WTC11 (cell line): ENCODE results near the gene NPLOC4. TPM values are rescaled to one million over a fixed set of nuclear protein-coding genes. Genes with fewer than 3 reads are reported as not detected.
A peak's percentile ranks its signal among the peaks of the same experiment; 100 is the strongest.

ENCODE experiments used
- ATAC-seq: fragments of 200-7000 bp; cut with Tn5 transposase; 2 replicates; pipeline ENCODE4 v1.10.0; 2021; ENCODE audit warnings: mild to moderate bottlenecking, moderate library complexity
- CTCF ChIA-PET: fragments of 300-600 bp; sonication (Branson Sonifier 250); formaldehyde crosslinking; loops from one replicate; lab custom pipeline; 2021; ENCODE audit warnings: antibody characterized with exemption; lab: Charles Lee
- POLR2A ChIA-PET: fragments of 350-600 bp; sonication (Branson Sonifier 250); formaldehyde crosslinking; loops from one replicate; lab custom pipeline; 2021; ENCODE audit warnings: antibody characterized with exemption; lab: Charles Lee
- DNase-seq: peaks from one replicate; pipeline ENCODE4 v3.0.0; 2021; ENCODE audit warnings: low spot score
- H3K27ac Mint-ChIP-seq: 2 replicates; pipeline ENCODE4 v1.8.0; 2021; ENCODE audit warnings: mixed read lengths
- H3K27me3 Mint-ChIP-seq: 2 replicates; pipeline ENCODE4 v1.8.0; 2021; ENCODE audit warnings: low read depth, mild to moderate bottlenecking, moderate library complexity, mixed read lengths
- H3K36me3 Mint-ChIP-seq: 2 replicates; pipeline ENCODE4 v1.8.0; 2021; ENCODE audit warnings: mixed read lengths
- H3K4me1 Mint-ChIP-seq: 2 replicates; pipeline ENCODE4 v1.8.0; 2022; ENCODE audit warnings: mixed read lengths
- H3K4me3 Mint-ChIP-seq: 2 replicates; pipeline ENCODE4 v1.8.0; 2021; ENCODE audit warnings: mild to moderate bottlenecking, moderate library complexity, mixed read lengths
- H3K9me3 Mint-ChIP-seq: 2 replicates; pipeline ENCODE4 v1.8.0; 2021; ENCODE audit warnings: mixed read lengths
- CREB1 ChIP-seq: sonication (generic); formaldehyde crosslinking; IDR thresholded peaks from 2 replicates; pipeline ENCODE4 v1.8.0; 2023; ENCODE audit warnings: mild to moderate bottlenecking, missing genetic modification reagents
- FOXP1 ChIP-seq: sonication (generic); formaldehyde crosslinking; IDR thresholded peaks from 2 replicates; pipeline ENCODE4 v1.8.0; 2022; ENCODE audit warnings: missing genetic modification reagents, mild to moderate bottlenecking, moderate library complexity, borderline replicate concordance
- GABPB1 ChIP-seq: sonication (generic); formaldehyde crosslinking; IDR thresholded peaks from 2 replicates; pipeline ENCODE4 v1.8.1; 2023; ENCODE audit warnings: mild to moderate bottlenecking, missing genetic modification reagents
- JUN ChIP-seq: sonication (generic); formaldehyde crosslinking; IDR thresholded peaks from 2 replicates; pipeline ENCODE4 v1.8.0; 2023; ENCODE audit warnings: mild to moderate bottlenecking, missing genetic modification reagents
- MXD4 ChIP-seq: fragments of 250-450 bp; sonication (Bioruptor Pico); IDR thresholded peaks from 2 replicates; pipeline ENCODE4 v1.8.0; 2021; ENCODE audit warnings: mild to moderate bottlenecking, moderate library complexity, borderline replicate concordance
- MYBL2 ChIP-seq: sonication (generic); formaldehyde crosslinking; IDR thresholded peaks from 2 replicates; pipeline ENCODE4 v1.8.1; 2023; ENCODE audit warnings: mild to moderate bottlenecking, moderate library complexity, missing genetic modification reagents
- NR2C2 ChIP-seq: sonication (generic); formaldehyde crosslinking; IDR thresholded peaks from 2 replicates; pipeline ENCODE4 v1.8.0; 2022; ENCODE audit warnings: mild to moderate bottlenecking, missing genetic modification reagents
- RORB ChIP-seq: fragments of 250-450 bp; sonication (Bioruptor Pico); IDR thresholded peaks from 2 replicates; pipeline ENCODE4 v1.9.0; 2021; ENCODE audit warnings: mild to moderate bottlenecking
- SMAD3 ChIP-seq: sonication (generic); formaldehyde crosslinking; IDR thresholded peaks from 2 replicates; pipeline ENCODE4 v1.8.0; 2022; ENCODE audit warnings: missing genetic modification reagents, mild to moderate bottlenecking, borderline replicate concordance
- SMAD4 ChIP-seq: sonication (generic); formaldehyde crosslinking; IDR thresholded peaks from 2 replicates; pipeline ENCODE4 v1.8.0; 2022; ENCODE audit warnings: mild to moderate bottlenecking, missing genetic modification reagents
- TCF7 ChIP-seq: sonication (generic); formaldehyde crosslinking; IDR thresholded peaks from 2 replicates; pipeline ENCODE4 v1.8.0; 2022; ENCODE audit warnings: mild to moderate bottlenecking, low read depth, missing genetic modification reagents, moderate library complexity
- ZNF396 ChIP-seq: fragments of 250-450 bp; sonication (Bioruptor Pico); IDR thresholded peaks from 2 replicates; pipeline ENCODE4 v1.8.0; 2021; ENCODE audit warnings: mild to moderate bottlenecking, moderate library complexity, borderline replicate concordance
- ZNF416 ChIP-seq: fragments of 250-450 bp; sonication (Bioruptor Pico); IDR thresholded peaks from 2 replicates; pipeline ENCODE4 v1.9.0; 2021; ENCODE audit warnings: mild to moderate bottlenecking, inconsistent platforms
- ZNF423 ChIP-seq: fragments of 250-450 bp; sonication (Bioruptor Pico); IDR thresholded peaks from 2 replicates; pipeline ENCODE4 v2.1.2; 2022; ENCODE audit warnings: mild to moderate bottlenecking, moderate library complexity
- total RNA-seq: library from RNA; stranded (reverse); gene quantifications from 3 replicates; pipeline ENCODE4 v1.2.3, GENCODE V29; 2021
- TF ChIP-seq, protein P1 (sequence below): sonication (generic); formaldehyde crosslinking; IDR thresholded peaks from 2 replicates; pipeline ENCODE4 v1.8.0; 2023; ENCODE audit warnings: mild to moderate bottlenecking, missing genetic modification reagents
- TF ChIP-seq, protein P2 (sequence below): sonication (generic); formaldehyde crosslinking; IDR thresholded peaks from 2 replicates; pipeline ENCODE4 v1.8.1; 2022; ENCODE audit warnings: low read depth, missing genetic modification reagents, borderline replicate concordance
- TF ChIP-seq, protein P3 (sequence below): sonication (generic); formaldehyde crosslinking; IDR thresholded peaks from 2 replicates; pipeline ENCODE4 v1.8.0; 2023; ENCODE audit warnings: missing genetic modification reagents, mild to moderate bottlenecking, borderline replicate concordance
- TF ChIP-seq, protein P4 (sequence below): fragments of 250-450 bp; sonication (Bioruptor Pico); conservative IDR thresholded peaks from 2 replicates; pipeline ENCODE4 v1.9.0; 2021; ENCODE audit warnings: mild to moderate bottlenecking
- TF ChIP-seq, protein P5 (sequence below): sonication (generic); formaldehyde crosslinking; IDR thresholded peaks from 2 replicates; pipeline ENCODE4 v1.8.0; 2022; ENCODE audit warnings: mild to moderate bottlenecking, missing genetic modification reagents
- TF ChIP-seq, protein P6 (sequence below): sonication (generic); formaldehyde crosslinking; IDR thresholded peaks from 2 replicates; pipeline ENCODE4 v1.8.1; 2022; ENCODE audit warnings: missing genetic modification reagents, borderline replicate concordance
- TF ChIP-seq, protein P7 (sequence below): sonication (generic); formaldehyde crosslinking; IDR thresholded peaks from 2 replicates; pipeline ENCODE4 v1.8.0; 2022; ENCODE audit warnings: mild to moderate bottlenecking, missing genetic modification reagents

The NPLOC4 gene
- total RNA-seq, 1 experiment from 2014 or later = 83.5 TPM

DNA sequence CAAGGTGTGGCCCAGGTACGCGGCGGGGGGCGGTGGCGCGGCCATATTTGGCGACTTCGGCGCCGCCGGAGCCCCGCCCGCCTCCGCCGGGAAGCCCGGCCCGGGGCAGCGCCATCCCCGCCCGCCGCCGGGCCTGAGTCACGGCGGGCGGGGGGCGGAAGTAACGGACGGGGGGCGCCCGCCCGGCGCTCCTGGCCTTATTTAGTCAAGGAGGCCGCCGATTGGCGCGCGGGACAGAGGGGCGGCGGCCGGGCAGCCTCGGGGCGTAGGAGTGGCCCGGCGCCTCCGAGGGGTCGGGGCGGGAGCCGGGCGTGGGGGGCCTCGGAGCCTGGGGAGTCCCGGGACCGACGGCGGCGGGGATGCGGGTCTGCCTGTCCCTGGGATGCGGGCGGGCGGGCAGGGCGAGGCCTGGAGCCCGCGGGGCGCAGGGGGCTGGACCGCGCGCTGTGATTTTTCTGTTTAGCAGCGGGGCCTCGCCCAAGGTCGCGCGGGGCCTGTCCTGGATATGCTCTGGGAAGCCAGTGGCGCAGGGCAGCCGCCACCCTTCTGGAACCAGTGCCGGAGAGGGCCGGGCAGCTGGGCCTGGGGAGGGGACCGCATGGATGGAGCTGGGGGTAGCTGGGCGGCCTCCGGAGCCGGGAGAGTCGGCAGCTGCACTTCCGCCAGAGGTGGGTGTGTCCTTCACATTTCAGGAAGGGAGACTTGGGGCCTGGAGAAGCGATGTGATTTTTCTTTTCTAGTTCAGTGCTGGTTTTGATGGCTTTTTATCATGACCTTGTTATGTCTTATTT, 122.0 kb downstream of the NPLOC4 start:
- DNase-seq (peak; percentile 74), ATAC-seq (peak; percentile 11)
- Mint-ChIP-seq H3K4me1 (peaks cover 39% of the 10 kb centered on the region), H3K27ac (peak overlapping the region; percentile 79), H3K27me3 (peaks cover 21% of the 10 kb centered on the region), H3K9me3 (no peaks in the 10 kb centered on the region), H3K36me3 (peaks cover 23% of the 10 kb centered on the region), H3K4me3 (peak overlapping the region; percentile 78)
- ChIA-PET CTCF (interaction anchor here (0.5 to 3.6 kb wide), 8 partner anchors 7 to 319 kb away, joined by 3 to 27 read pairs (median 4); no protein-coding TSS in a partner anchor), POLR2A (interaction anchor here (0.9 to 1.4 kb wide), 4 partner anchors 25 to 120 kb away, joined by 3 to 5 read pairs (median 4); partner anchors contain the start of genes BAHCC1 and FAAP100)
- TF ChIP-seq SMAD3 (CRISPR knock-in tag) = no peak
- TF ChIP-seq, protein P1, sequence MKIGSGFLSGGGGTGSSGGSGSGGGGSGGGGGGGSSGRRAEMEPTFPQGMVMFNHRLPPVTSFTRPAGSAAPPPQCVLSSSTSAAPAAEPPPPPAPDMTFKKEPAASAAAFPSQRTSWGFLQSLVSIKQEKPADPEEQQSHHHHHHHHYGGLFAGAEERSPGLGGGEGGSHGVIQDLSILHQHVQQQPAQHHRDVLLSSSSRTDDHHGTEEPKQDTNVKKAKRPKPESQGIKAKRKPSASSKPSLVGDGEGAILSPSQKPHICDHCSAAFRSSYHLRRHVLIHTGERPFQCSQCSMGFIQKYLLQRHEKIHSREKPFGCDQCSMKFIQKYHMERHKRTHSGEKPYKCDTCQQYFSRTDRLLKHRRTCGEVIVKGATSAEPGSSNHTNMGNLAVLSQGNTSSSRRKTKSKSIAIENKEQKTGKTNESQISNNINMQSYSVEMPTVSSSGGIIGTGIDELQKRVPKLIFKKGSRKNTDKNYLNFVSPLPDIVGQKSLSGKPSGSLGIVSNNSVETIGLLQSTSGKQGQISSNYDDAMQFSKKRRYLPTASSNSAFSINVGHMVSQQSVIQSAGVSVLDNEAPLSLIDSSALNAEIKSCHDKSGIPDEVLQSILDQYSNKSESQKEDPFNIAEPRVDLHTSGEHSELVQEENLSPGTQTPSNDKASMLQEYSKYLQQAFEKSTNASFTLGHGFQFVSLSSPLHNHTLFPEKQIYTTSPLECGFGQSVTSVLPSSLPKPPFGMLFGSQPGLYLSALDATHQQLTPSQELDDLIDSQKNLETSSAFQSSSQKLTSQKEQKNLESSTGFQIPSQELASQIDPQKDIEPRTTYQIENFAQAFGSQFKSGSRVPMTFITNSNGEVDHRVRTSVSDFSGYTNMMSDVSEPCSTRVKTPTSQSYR (CRISPR knock-in tag) = no peak
- TF ChIP-seq ZNF396 (CRISPR knock-in tag) = no peak
- TF ChIP-seq, protein P2, sequence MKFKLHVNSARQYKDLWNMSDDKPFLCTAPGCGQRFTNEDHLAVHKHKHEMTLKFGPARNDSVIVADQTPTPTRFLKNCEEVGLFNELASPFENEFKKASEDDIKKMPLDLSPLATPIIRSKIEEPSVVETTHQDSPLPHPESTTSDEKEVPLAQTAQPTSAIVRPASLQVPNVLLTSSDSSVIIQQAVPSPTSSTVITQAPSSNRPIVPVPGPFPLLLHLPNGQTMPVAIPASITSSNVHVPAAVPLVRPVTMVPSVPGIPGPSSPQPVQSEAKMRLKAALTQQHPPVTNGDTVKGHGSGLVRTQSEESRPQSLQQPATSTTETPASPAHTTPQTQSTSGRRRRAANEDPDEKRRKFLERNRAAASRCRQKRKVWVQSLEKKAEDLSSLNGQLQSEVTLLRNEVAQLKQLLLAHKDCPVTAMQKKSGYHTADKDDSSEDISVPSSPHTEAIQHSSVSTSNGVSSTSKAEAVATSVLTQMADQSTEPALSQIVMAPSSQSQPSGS (CRISPR knock-in tag) = no peak
- no peak for TF ChIP-seq CREB1 (CRISPR knock-in tag)
- no peak for TF ChIP-seq SMAD4 (CRISPR knock-in tag)
- no peak for TF ChIP-seq MXD4
- TF ChIP-seq, protein P3, sequence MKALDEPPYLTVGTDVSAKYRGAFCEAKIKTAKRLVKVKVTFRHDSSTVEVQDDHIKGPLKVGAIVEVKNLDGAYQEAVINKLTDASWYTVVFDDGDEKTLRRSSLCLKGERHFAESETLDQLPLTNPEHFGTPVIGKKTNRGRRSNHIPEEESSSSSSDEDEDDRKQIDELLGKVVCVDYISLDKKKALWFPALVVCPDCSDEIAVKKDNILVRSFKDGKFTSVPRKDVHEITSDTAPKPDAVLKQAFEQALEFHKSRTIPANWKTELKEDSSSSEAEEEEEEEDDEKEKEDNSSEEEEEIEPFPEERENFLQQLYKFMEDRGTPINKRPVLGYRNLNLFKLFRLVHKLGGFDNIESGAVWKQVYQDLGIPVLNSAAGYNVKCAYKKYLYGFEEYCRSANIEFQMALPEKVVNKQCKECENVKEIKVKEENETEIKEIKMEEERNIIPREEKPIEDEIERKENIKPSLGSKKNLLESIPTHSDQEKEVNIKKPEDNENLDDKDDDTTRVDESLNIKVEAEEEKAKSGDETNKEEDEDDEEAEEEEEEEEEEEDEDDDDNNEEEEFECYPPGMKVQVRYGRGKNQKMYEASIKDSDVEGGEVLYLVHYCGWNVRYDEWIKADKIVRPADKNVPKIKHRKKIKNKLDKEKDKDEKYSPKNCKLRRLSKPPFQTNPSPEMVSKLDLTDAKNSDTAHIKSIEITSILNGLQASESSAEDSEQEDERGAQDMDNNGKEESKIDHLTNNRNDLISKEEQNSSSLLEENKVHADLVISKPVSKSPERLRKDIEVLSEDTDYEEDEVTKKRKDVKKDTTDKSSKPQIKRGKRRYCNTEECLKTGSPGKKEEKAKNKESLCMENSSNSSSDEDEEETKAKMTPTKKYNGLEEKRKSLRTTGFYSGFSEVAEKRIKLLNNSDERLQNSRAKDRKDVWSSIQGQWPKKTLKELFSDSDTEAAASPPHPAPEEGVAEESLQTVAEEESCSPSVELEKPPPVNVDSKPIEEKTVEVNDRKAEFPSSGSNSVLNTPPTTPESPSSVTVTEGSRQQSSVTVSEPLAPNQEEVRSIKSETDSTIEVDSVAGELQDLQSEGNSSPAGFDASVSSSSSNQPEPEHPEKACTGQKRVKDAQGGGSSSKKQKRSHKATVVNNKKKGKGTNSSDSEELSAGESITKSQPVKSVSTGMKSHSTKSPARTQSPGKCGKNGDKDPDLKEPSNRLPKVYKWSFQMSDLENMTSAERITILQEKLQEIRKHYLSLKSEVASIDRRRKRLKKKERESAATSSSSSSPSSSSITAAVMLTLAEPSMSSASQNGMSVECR = 0 out of 2 replicates have a peak, but pooled peaks have one; percentile 49
- TF ChIP-seq JUN (CRISPR knock-in tag) = 0 out of 2 replicates have a peak, but pooled peaks have one; percentile 30
- TF ChIP-seq, protein P4, sequence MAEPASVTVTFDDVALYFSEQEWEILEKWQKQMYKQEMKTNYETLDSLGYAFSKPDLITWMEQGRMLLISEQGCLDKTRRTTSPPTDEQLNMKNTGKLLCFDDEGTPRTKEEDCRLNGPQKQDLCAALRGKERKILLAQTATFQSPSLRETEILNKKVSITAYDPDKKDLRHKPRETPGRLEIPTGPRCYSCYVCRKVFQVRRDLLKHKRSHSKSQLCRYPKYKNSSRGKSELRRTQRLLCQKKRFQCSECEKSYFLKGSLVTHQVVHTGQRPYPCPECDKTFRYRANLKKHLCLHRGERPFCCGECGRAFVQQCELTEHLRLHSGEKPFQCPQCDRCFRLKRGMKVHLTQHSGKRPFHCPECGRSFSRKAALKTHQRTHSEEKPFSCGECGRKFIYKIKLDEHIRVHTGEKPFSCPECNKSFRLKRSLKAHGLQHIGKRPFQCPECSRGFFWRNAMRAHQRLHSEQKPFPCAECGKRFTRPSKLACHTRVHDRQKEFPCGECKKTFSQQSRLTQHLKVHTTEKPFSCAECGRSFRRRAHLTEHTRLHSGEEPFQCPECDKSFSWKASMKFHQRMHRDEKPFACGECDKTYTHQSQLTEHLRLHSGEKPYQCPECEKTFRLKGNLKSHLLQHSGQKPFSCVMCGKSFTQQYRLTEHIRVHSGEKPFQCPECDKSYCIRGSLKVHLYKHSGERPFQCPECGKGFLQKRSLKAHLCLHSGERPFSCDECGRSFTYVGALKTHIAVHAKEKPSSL (CRISPR knock-in tag) = no peak
- TF ChIP-seq GABPB1 (CRISPR knock-in tag) = 0 out of 2 replicates have a peak, but pooled peaks have one; percentile 6
- TF ChIP-seq, protein P5, sequence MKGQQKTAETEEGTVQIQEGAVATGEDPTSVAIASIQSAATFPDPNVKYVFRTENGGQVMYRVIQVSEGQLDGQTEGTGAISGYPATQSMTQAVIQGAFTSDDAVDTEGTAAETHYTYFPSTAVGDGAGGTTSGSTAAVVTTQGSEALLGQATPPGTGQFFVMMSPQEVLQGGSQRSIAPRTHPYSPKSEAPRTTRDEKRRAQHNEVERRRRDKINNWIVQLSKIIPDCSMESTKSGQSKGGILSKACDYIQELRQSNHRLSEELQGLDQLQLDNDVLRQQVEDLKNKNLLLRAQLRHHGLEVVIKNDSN (CRISPR knock-in tag) = no peak
- TF ChIP-seq FOXP1 (CRISPR knock-in tag) = no peak
- TF ChIP-seq, protein P6, sequence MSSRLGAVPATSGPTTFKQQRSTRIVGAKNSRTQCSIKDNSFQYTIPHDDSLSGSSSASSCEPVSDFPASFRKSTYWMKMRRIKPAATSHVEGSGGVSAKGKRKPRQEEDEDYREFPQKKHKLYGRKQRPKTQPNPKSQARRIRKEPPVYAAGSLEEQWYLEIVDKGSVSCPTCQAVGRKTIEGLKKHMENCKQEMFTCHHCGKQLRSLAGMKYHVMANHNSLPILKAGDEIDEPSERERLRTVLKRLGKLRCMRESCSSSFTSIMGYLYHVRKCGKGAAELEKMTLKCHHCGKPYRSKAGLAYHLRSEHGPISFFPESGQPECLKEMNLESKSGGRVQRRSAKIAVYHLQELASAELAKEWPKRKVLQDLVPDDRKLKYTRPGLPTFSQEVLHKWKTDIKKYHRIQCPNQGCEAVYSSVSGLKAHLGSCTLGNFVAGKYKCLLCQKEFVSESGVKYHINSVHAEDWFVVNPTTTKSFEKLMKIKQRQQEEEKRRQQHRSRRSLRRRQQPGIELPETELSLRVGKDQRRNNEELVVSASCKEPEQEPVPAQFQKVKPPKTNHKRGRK (CRISPR knock-in tag) = no peak
- TF ChIP-seq ZNF423 = peak; percentile 55; the same call in 1 of the 2 replicates
- TF ChIP-seq NR2C2 = no peak
- no peak for TF ChIP-seq ZNF416 (CRISPR knock-in tag)
- TF ChIP-seq RORB (CRISPR knock-in tag) = no peak
- TF ChIP-seq, protein P7, sequence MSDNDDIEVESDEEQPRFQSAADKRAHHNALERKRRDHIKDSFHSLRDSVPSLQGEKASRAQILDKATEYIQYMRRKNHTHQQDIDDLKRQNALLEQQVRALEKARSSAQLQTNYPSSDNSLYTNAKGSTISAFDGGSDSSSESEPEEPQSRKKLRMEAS (CRISPR knock-in tag) = peak; percentile 41; the same call in 1 of the 2 replicates
- 0 out of 2 replicates have a peak, but pooled peaks have one; percentile 41 for TF ChIP-seq MYBL2
- no peak for TF ChIP-seq TCF7
